BJ (cell line): ENCODE results near the gene PLK1. TPM values are rescaled to one million over a fixed set of nuclear protein-coding genes. Genes with fewer than 3 reads are reported as not detected.

Experiments used
- CTCF ChIA-PET: fragments of 350-600 bp; formaldehyde crosslinking; extraction: SDS; loops from one replicate; lab custom pipeline; 2021; ENCODE audit warnings: antibody characterized with exemption, inconsistent platforms; lab: Yijun Ruan, JAX
- POLR2A ChIA-PET: fragments of 300-600 bp; sonication (Branson Sonifier 250); formaldehyde crosslinking; extraction: SDS; loops from one replicate; lab custom pipeline; 2021; ENCODE audit warnings: antibody characterized with exemption; lab: Charles Lee
- DNase-seq: peaks from one replicate; pipeline ENCODE4 v3.0.0-alpha.2; 2011; ENCODE audit warnings: low read depth
- H3K27me3 ChIP-seq: 2 replicates; pipeline ENCODE4 v1.6.0; 2011; ENCODE audit warnings: low read length; ENCODE audit not compliant: control insufficient read depth, insufficient read depth
- H3K36me3 ChIP-seq: 2 replicates; pipeline ENCODE4 v1.5.1; 2011; ENCODE audit warnings: low read length; ENCODE audit not compliant: control insufficient read depth, insufficient read depth
- H3K4me3 ChIP-seq: 2 replicates; pipeline ENCODE4 v1.5.1; 2011; ENCODE audit warnings: low read depth, mild to moderate bottlenecking, control low read depth, low read length
- CTCF ChIP-seq: IDR thresholded peaks from 2 replicates; pipeline ENCODE4 v1.5.1; 2011; ENCODE audit warnings: low read depth, mild to moderate bottlenecking, control low read depth, inconsistent platforms, low read length, moderate library complexity; ENCODE audit not compliant: insufficient read depth
- polyA plus RNA-seq: library from polyadenylated mRNA; depleted of rRNA; stranded (reverse); fragments of >200 nt; gene quantifications from 2 replicates; pipeline ENCODE4 v1.2.3, GENCODE V29; 2011

PLK1 gene
- polyA plus RNA-seq, 1 experiment, result 54.0 TPM

- no peak for TF ChIP-seq CTCF
- no peak for DNase-seq
- POLR2A ChIA-PET, result no interaction called here
- CTCF ChIA-PET, result interaction anchor here (0.5 kb wide), 1 partner anchor 46 kb away, joined by 3 read pairs; no protein-coding TSS in a partner anchor
- Histone ChIP-seq H3K36me3 (no peaks in the 10 kb centered on the region; the same call in 1 of the 2 replicates), H3K4me3 (no peak overlapping the region), H3K27me3 (no peaks in the 10 kb centered on the region)
Observed at GRCh38 chr16:23651943-23652468, 26.7 kb upstream of the PLK1 start.

DNA sequence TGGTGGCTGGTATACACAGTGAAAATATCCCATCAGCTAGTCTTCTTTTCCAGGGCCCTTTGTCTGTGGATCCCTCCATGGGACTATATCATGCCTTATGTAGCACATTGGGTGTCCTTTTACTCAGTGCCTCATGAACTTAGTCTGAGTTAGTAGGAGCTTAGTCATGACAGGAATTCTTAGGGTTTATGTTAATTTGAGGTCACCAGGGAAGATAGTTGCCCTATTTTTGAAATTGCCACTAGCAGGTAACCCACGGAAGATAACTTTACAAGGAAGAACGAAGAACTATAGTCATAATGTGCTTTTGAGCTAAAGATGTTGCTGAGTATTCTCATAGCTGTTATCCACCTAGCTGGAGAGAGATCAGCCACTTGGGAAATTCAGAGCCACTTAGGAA, 14.8 kb upstream of the PLK1 start:
- ChIA-PET CTCF (interaction anchor here (0.5 to 2.2 kb wide), 3 partner anchors 12 to 25 kb away, joined by 3 to 7 read pairs (median 5); partner anchors contain the start of gene PLK1), POLR2A (no interaction called here)
- Histone ChIP-seq H3K36me3 (peaks cover 22% of the 10 kb centered on the region), H3K4me3 (no peak overlapping the region), H3K27me3 (no peaks in the 10 kb centered on the region)
- no peak for TF ChIP-seq CTCF
- DNase-seq, result no peak

- CTCF ChIA-PET, result interaction anchor here (0.6 to 3.1 kb wide), 3 partner anchors 11 to 48 kb away, joined by 3 to 12 read pairs (median 3); partner anchors contain the start of gene PLK1
- TF ChIP-seq CTCF, result no peak
- Histone ChIP-seq H3K27me3 (no peaks in the 10 kb centered on the region), H3K36me3 (peaks cover 16% of the 10 kb centered on the region), H3K4me3 (no peak overlapping the region)
- POLR2A ChIA-PET, result no interaction called here
- no peak for DNase-seq
Observed at GRCh38 chr16:23666571-23667354, 11.9 kb upstream of the PLK1 start.

DNA sequence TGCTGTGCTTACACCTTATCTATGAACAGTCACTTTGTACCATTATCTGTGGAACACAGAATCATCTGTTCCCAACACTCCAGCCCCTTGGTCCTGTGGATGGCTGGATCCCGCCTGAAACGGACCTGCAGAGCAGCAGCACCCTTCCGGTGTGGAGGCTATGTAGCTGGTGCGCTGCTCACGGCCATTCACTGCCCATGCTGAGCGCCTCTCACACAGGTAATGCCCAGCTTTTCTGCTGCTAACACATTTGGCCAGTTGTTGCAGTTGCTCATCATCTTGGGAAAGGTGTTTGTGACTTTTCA, 11.4 kb upstream of the PLK1 start:
- TF ChIP-seq CTCF, result no peak
- DNase-seq, result no peak
- no peak overlapping the region for H3K4me3 ChIP-seq
- CTCF ChIA-PET, result interaction anchor here (3.1 kb wide), 1 partner anchor 12 kb away, joined by 12 read pairs; the partner anchor contains the start of gene PLK1
- no peaks in the 10 kb centered on the region for H3K27me3 ChIP-seq
- POLR2A ChIA-PET, result no interaction called here
- H3K36me3 ChIP-seq, result peaks cover 15% of the 10 kb centered on the region

GRCh38 chr16:23668225-23668624, 10.5 kb upstream of the PLK1 start:
- ChIA-PET POLR2A (no interaction called here), CTCF (interaction anchor here (3.1 kb wide), 1 partner anchor 11 kb away, joined by 12 read pairs; the partner anchor contains the start of gene PLK1)
- Histone ChIP-seq H3K27me3 (no peaks in the 10 kb centered on the region), H3K36me3 (peaks cover 15% of the 10 kb centered on the region), H3K4me3 (no peak overlapping the region)
- no peak for TF ChIP-seq CTCF
- DNase-seq, result no peak
